Erythroblast (primary cell): Measurements from ENCODE around the gene PAOX.

Experiments
- GATA1 ChIP-seq: IDR thresholded peaks from 2 replicates; pipeline ENCODE4 v1.6.1; 2011; ENCODE audit warnings: low read depth, mild to moderate bottlenecking, control low read depth, low read length, moderate library complexity
- POLR2A ChIP-seq: IDR thresholded peaks from 2 replicates; pipeline ENCODE4 v1.6.1; 2011; ENCODE audit warnings: mild to moderate bottlenecking, low read length

DNA sequence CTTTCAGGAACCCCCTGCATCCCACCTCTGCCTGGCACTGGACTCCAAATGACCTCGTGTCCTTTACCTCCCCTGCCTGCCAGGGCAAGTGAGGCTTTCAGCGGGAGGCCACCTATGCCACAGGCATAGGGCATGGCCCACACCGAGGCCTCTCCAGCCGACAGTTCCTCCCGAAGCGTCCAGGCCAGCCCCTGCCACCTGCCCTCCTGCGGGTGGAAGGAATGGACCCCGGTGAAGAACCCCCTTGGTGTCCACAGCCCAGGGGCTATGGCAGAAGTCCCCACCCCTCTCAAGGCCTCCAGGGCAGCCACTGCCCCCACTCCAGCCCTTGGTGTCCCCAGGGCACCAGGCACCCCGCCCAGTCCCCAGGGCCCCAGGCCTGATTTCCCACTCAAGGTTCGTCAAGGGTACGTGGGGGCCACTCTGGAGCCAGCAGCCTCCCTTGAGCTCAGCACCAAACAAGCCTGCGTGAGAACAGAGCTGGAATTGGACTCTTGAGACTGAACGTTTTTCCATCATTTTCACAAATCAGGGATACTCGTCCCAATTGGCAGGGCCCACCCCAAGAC lies 24.3 kb upstream of the PAOX start:
- TF ChIP-seq POLR2A = no peak
- TF ChIP-seq GATA1 = no peak
